GDM1 (cell line): ENCODE results near the gene JMJD1C.
A peak's percentile ranks its signal among the peaks of the same experiment; 100 is the strongest.

ENCODE experiments used
- DNase-seq: peaks from one replicate; lab custom pipeline; 2025; lab: John Stamatoyannopoulos, UW

The JMJD1C gene

DNA sequence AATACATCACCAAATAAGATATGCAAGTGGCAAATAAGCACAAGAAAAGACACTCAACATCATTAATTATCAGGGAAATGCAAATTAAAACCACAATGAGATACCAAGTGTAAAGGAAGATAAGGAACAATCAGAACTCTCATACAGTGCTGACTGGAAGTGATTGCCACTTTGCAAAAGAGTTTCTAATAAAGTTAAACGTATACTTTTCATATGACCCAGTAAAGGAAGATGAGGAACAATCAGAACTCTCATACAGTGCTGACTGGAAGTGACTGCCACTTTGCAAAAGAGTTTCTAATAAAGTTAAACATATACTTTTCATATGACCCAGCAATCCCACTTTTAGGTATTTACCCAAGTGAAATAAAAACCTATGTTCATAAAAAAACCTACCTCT is 12.2 kb upstream of the JMJD1C start:
- DNase-seq = no peak

DNA sequence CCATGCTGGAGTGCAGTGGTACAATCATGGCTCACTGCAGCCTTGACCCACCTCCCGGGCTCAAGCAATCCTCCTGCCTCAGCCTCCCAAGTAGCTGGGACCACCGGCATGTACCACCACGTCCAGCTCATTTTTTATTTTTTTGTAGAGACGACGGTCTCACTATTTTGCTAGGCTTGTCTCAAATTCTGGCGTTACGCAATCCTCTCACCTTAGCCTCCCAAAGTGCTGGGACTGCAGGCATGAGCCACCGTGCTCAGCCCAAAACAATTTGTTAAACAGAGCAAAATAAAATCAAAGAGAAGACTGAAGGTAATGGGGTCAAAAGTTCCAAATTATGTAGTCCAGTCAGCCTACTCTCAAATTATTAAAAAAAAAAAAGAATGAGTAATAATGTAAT is 8.7 kb upstream of the JMJD1C start:
- no peak for DNase-seq

GRCh38 chr10:63470928-63471327 is 5.2 kb upstream of the JMJD1C start:
- DNase-seq = no peak

DNA sequence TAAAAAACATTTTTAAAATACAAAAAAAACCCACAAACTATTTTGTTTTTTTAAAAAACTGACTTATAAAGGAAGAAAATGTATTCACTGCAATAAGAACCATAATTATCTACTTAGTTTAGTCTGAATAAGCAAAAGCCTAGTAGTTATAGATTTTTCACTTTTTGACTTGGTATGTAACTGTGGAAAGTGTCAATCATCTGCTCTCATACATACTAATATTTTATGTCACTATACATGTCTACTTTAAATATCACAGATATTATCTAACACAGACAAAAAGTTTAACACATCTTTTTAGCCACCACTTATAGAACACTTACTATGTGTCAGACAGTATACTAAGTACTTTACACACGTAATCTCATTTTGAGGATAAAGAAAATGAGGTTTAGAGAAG is 3.2 kb upstream of the JMJD1C start:
- no peak for DNase-seq

DNA sequence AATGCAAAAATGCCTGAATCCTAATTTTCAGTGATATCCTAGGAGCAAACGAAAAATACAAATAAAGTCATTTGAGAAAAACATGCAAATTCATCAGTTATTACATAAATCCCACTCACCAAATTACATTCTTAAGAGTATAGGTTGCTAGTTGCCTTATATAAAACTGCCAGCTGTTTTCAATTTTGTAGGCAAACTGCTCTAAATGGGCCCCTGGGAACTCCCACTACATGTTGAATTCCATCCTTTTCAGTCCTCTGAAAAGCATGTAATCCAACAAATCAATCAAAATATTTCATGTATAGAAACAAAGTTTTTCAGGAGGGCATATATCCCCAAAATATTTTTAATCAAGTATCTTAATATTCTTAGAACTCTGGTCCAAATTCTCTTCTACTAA is 2.1 kb upstream of the JMJD1C start:
- no peak for DNase-seq

- DNase-seq = peak; percentile 39
Measured at GRCh38 chr10:63466144-63466935, 563 bp upstream of the JMJD1C start.

DNA sequence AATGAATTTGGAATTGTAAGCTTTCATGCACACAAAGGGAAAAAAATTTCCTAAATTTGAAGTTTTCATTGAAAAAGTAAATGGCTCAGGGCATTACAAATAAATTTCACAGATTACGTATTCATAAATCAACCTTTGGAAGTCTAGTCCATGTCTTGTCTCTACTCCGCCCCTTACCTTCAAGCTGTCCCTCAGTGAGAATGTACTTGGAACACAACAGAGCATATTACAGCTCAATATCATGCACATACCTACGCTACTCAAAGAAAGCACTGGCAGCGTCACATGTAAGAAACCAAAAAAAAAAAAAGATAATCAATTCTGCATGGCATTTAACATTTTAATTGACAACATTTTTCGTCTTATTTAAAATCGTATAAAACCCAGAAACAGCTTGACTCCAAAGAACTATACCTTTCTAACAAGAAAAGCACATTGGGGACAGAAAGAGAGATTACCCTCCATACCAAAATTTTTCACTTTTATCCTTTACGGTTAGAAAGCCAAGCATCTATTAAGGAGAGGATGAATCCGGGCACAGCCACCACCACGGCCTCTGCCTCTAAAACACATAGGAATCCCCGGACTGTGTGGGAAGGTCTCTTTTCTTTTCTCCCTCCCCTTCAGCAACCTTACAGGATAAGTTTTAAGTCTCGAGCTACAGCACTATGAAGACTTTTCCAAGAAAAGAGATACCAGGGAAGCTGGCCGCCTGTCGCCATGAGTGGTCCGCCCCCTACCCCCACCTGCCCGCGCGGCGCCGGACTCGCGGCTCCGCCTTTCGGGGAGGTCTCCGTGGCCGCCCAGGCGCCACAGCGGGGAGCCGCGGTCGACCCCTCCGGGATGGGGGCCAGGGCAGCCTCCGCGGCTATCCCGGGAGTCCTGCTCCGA is 1.1 kb downstream of the JMJD1C start:
- no peak for DNase-seq

DNA sequence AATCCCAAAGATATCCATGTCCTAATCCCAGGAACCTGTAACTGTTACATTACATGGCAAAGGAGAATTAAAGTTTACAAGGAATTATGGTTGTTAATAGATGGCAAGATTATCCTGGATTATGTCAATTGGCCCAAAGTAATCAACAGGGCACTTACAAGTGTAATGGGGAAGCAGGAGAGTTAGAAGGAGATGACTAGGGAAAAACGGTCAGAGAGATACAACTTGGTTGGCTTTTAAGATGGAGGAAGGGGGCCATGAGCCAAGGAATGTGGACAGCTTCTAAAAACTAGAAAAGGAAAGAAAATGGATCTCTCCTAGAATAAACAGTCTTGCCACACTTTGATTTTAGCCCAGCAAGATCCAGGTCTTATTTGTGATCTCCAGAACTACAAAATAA is 3.3 kb downstream of the JMJD1C start:
- no peak for DNase-seq

DNA sequence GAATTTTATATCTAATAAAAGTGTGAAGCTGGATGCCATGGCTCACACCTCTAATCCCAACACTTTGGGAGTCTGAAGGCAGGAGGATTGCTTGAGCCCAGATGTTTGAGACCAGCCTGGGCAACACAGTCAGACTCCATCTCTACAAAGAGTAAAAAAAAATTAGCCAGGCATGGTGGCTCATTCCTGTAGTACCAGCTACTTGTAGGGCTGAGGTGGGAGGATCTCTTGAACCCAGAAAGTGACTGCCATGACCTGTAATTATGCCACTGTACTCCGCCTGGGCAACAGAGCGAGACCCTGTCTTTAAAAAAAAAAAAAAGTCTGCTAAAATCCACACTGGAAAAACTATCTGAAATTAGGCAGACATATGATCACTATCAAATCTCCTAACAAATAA is 7.6 kb downstream of the JMJD1C start:
- no peak for DNase-seq

DNA sequence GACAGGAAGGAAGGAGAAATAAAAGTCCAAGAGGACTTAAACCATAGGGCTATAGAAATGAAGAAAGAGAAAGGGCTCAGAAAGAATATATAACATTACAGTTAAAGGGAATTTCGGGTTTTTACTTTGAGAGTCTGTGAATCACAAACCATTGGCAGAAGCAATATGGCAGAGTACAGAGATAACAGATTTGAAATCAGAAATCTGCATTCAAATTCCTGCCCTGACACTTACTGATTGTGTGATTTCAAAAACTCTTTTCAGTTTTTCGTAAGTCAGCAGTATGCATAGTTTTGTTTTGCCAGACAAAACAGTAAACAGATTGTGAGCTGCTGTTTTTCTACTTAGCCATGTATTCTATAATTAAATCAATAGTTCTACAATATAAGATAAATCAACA is 8.2 kb downstream of the JMJD1C start:
- no peak for DNase-seq

- DNase-seq = no peak
Measured at GRCh38 chr10:63456437-63457210, 9.2 kb downstream of the JMJD1C start.

GRCh38 chr10:63455507-63455906 is 10.3 kb downstream of the JMJD1C start:
- no peak for DNase-seq

DNA sequence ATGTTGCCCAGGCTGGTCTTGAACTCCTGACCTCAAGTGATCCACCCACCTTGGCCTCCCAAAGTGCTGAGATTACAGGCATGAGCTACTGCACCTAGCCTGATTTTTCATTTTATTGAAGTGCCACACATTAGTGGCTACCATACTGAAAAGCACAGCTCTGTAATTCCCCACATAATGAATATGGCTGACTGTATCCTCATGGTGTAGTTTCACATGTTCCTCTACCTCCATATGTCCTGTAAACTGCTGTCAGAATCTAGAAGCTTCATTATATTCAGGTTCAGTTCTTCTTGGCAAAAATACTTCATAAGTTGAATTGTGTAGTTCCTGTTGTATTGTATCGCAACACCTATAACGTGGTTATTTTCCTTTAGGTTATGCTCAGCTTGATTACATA is 11.1 kb downstream of the JMJD1C start:
- no peak for DNase-seq

GRCh38 chr10:63452524-63452923 is 13.3 kb downstream of the JMJD1C start:
- no peak for DNase-seq

DNA sequence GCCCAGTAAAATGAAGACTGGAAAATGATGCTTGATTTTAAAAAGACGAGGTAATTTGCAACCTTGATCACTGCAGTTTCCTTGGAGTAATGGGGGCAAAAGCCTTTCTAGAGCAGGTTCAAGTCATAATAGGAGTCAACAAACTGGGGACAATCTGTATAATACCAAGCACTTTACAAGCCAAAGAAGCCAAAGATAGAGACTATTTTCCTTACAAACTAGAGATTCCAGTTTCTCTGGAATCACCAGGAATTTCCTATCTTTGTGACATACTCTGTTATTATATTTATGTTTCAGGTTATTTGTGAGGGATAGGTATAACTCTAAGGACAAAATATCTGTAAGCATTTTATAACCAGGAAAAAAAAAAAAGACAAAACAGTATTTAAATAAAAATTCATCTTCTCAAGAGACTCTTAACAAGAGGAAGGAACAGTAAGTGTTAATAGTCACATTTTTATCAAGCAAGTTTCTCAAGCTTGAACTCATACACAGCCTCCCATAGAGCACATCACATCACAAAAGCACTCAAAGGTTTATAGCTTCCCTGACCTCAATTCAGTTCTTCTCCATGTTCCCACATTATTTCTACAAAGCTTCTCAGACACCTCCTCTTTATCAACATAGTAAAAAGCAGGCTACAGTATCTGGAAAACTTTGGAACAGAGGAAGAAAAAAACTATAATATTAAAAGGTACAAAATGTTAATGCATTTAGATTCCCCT is 18.9 kb downstream of the JMJD1C start:
- no peak for DNase-seq

GRCh38 chr10:63441404-63441803 is 24.4 kb downstream of the JMJD1C start:
- no peak for DNase-seq

- no peak for DNase-seq
Measured at GRCh38 chr10:63439607-63440006, 26.2 kb downstream of the JMJD1C start.

- no peak for DNase-seq
Measured at GRCh38 chr10:63438506-63439498, 27.0 kb downstream of the JMJD1C start.

GRCh38 chr10:63437116-63437949 is 28.4 kb downstream of the JMJD1C start:
- DNase-seq = no peak

DNA sequence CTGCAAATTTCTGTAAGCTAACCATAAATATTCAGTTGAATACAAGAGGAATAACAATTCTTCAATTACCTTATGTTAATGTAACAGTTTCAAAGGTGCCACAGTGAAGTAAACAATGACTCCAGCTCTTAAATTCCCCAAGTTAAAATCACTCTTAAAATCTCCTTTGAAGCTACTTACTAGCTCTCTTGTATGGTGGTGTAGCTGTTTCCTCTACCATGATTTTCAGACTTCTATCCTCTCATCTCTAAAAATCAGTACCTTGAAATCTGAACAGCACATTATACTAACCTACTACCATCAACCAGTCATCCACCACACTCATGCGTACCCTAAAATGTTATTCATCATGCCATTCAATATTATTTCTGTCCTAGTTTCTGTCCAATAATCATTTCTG is 29.6 kb downstream of the JMJD1C start:
- DNase-seq = no peak
